Measurements from ENCODE around the gene IGLL5. TPM values are rescaled to one million over a fixed set of nuclear protein-coding genes. Genes with fewer than 3 reads are reported as not detected.

The IGLL5 gene
- total and polyA plus RNA-seq, 9 of the 15 experiments (the other 6 are each of a cell fraction or from before 2014, with no cell fraction given) = not detected

DNA sequence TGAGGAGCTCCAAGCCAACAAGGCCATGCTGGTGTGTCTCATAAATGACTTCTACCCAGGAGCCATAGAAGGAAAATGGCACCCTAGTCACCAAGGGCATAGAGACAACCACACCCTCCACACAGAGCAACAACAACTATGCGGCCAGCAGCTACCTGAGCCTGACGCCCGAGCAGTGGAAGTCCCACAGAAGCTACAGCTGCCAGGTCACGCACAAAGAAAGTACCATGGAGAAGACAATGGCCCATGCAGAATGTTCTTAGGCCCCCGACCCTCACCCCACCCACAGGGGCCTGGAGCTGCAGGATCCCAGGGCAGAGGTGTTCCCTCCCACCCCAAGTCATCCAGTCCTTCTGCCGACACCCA, 28.0 kb downstream of the IGLL5 start (continued):
- TF ChIP-seq, protein P1, sequence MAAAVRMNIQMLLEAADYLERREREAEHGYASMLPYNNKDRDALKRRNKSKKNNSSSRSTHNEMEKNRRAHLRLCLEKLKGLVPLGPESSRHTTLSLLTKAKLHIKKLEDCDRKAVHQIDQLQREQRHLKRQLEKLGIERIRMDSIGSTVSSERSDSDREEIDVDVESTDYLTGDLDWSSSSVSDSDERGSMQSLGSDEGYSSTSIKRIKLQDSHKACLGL (CRISPR knock-in tag; IDR thresholded peaks at IDR 0.05; ENCODE audit: borderline replicate concordance, poor library complexity, severe bottlenecking) = peak; percentile 38
- TF ChIP-seq ARID1B (IDR thresholded peaks at IDR 0.05) = no peak
- TF ChIP-seq ZNF143 (CRISPR knock-in tag; IDR thresholded peaks at IDR 0.05) = no peak
- no peak for TF ChIP-seq HNRNPUL1 (IDR thresholded peaks at IDR 0.05; ENCODE audit: low read length)
- TF ChIP-seq, protein P2, sequence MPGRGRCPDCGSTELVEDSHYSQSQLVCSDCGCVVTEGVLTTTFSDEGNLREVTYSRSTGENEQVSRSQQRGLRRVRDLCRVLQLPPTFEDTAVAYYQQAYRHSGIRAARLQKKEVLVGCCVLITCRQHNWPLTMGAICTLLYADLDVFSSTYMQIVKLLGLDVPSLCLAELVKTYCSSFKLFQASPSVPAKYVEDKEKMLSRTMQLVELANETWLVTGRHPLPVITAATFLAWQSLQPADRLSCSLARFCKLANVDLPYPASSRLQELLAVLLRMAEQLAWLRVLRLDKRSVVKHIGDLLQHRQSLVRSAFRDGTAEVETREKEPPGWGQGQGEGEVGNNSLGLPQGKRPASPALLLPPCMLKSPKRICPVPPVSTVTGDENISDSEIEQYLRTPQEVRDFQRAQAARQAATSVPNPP (IDR thresholded peaks at IDR 0.05; ENCODE audit: borderline replicate concordance, insufficient read depth, insufficient read length) = no peak
- TF ChIP-seq JUN (IDR thresholded peaks at IDR 0.05; ENCODE audit: borderline replicate concordance, low read depth, low read length) = no peak
- no peak for TF ChIP-seq JUN (CRISPR knock-in tag; IDR thresholded peaks at IDR 0.05; ENCODE audit: borderline replicate concordance)
- TF ChIP-seq, protein P3, sequence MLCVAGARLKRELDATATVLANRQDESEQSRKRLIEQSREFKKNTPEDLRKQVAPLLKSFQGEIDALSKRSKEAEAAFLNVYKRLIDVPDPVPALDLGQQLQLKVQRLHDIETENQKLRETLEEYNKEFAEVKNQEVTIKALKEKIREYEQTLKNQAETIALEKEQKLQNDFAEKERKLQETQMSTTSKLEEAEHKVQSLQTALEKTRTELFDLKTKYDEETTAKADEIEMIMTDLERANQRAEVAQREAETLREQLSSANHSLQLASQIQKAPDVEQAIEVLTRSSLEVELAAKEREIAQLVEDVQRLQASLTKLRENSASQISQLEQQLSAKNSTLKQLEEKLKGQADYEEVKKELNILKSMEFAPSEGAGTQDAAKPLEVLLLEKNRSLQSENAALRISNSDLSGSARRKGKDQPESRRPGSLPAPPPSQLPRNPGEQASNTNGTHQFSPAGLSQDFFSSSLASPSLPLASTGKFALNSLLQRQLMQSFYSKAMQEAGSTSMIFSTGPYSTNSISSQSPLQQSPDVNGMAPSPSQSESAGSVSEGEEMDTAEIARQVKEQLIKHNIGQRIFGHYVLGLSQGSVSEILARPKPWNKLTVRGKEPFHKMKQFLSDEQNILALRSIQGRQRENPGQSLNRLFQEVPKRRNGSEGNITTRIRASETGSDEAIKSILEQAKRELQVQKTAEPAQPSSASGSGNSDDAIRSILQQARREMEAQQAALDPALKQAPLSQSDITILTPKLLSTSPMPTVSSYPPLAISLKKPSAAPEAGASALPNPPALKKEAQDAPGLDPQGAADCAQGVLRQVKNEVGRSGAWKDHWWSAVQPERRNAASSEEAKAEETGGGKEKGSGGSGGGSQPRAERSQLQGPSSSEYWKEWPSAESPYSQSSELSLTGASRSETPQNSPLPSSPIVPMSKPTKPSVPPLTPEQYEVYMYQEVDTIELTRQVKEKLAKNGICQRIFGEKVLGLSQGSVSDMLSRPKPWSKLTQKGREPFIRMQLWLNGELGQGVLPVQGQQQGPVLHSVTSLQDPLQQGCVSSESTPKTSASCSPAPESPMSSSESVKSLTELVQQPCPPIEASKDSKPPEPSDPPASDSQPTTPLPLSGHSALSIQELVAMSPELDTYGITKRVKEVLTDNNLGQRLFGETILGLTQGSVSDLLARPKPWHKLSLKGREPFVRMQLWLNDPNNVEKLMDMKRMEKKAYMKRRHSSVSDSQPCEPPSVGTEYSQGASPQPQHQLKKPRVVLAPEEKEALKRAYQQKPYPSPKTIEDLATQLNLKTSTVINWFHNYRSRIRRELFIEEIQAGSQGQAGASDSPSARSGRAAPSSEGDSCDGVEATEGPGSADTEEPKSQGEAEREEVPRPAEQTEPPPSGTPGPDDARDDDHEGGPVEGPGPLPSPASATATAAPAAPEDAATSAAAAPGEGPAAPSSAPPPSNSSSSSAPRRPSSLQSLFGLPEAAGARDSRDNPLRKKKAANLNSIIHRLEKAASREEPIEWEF (CRISPR knock-in tag; IDR thresholded peaks at IDR 0.05) = no peak
- TF ChIP-seq, protein P4, sequence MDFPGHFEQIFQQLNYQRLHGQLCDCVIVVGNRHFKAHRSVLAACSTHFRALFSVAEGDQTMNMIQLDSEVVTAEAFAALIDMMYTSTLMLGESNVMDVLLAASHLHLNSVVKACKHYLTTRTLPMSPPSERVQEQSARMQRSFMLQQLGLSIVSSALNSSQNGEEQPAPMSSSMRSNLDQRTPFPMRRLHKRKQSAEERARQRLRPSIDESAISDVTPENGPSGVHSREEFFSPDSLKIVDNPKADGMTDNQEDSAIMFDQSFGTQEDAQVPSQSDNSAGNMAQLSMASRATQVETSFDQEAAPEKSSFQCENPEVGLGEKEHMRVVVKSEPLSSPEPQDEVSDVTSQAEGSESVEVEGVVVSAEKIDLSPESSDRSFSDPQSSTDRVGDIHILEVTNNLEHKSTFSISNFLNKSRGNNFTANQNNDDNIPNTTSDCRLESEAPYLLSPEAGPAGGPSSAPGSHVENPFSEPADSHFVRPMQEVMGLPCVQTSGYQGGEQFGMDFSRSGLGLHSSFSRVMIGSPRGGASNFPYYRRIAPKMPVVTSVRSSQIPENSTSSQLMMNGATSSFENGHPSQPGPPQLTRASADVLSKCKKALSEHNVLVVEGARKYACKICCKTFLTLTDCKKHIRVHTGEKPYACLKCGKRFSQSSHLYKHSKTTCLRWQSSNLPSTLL (IDR thresholded peaks at IDR 0.05) = no peak
- no peak for TF ChIP-seq PHF21A (IDR thresholded peaks at IDR 0.05; ENCODE audit: borderline replicate concordance, low read depth)
- TF ChIP-seq KDM2B (CRISPR knock-in tag; IDR thresholded peaks at IDR 0.05) = 0 out of 2 replicates have a peak, but pooled peaks have one; percentile 61
- TF ChIP-seq CCNT2 (IDR thresholded peaks at IDR 0.05; ENCODE audit: borderline replicate concordance, extremely low read depth, insufficient read length, low read depth, low read length) = no peak
- TF ChIP-seq ZNF436 (CRISPR knock-in tag; IDR thresholded peaks at IDR 0.05) = no peak
- TF ChIP-seq ESRRB (CRISPR knock-in tag; IDR thresholded peaks at IDR 0.05; ENCODE audit: borderline replicate concordance) = no peak
- no peak for TF ChIP-seq PCBP1 (IDR thresholded peaks at IDR 0.05; ENCODE audit: low read depth, low read length, poor library complexity, severe bottlenecking)
- TF ChIP-seq E2F3 (CRISPR knock-in tag; IDR thresholded peaks at IDR 0.05) = no peak

All from K562 (cell line).